GM10266 (cell line): ENCODE results near the gene FNBP1L.
"Not testable (repeated sequence)": the region's sequence is repeated elsewhere in the genome, so short reads cannot be mapped to it uniquely, and the experiment has no call there.

Experiments
- DNase-seq: peaks from one replicate; pipeline ENCODE4 v3.0.0; 2012; ENCODE audit errors: extremely low spot score
- CTCF ChIP-seq: IDR thresholded peaks from 2 replicates; pipeline ENCODE4 v1.5.1; 2012; ENCODE audit warnings: mild to moderate bottlenecking, low read depth; ENCODE audit not compliant: control insufficient read depth, insufficient read depth; ENCODE audit errors: missing control alignments

The FNBP1L gene

GRCh38 chr1:93471284-93471683, 23.4 kb downstream of the FNBP1L start:
- DNase-seq, result no peak
- TF ChIP-seq CTCF, result no peak

DNA sequence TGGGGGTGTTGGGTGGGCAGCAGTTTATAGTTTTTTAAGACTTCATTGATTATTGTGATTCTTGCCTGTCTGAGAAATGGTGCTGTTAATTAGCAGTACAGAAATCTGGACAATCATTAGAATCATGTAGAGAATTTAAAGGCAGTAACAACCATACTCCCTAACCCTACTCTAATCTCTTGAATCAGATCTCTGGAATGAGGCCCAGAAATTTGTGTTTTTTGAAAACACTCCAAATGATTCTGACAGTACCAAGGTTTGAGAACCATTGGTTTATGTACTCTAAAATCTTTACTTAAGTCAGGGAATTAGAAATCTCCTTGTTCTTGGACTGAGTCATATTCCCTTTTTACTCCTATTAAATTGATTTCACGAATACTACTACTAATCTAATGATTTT, 24.0 kb downstream of the FNBP1L start:
- TF ChIP-seq CTCF, result no peak

DNA sequence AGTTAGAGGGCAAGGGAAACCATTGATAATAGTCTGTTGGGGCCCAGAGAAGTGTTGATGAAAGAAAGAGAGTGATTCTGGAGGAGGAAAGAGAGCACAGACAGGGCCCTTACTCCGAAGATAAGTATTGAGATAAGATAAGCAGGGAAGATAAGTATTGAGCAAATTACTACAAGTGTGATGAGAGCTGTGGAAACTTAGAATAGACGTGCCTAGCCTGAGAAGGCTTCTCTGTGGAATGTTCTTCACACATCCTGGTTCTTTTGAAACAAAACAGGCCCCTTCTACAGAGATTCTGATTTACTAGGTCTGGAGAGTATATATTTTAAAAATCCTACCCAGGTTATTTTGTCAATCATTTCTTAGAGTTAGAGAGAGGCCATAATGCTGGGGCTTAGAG, 26.4 kb downstream of the FNBP1L start:
- TF ChIP-seq CTCF, result no peak
- no peak for DNase-seq

More for the DNA sequence above, 24.0 kb downstream of the FNBP1L start:
- no peak for DNase-seq

- TF ChIP-seq CTCF, result no peak
- DNase-seq, result no peak
Observed at GRCh38 chr1:93475681-93476080, 27.8 kb downstream of the FNBP1L start.

GRCh38 chr1:93479133-93479745, 31.3 kb downstream of the FNBP1L start:
- DNase-seq, result not testable (repeated sequence)

DNA sequence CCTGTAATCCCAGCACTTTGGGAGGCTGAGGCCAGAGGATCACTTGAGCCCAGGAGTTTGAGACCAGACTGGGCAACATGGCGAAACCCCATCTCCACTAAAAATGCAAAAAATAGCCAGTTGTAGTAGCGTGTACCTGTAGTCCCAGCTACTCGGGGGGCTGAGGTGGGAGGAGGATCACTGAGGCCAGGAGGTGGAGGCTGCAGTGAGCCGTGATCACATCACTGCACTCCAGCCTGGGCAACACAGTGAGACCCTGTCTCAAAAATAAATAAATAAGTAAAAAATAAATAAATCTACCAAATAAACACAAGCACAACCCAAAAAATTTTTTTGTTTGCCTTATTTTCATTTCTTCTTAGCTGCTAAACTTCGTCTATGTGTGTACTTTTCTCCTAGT, 34.0 kb downstream of the FNBP1L start:
- DNase-seq, result not testable (repeated sequence)

GRCh38 chr1:93483200-93483599, 35.3 kb downstream of the FNBP1L start:
- no peak for TF ChIP-seq CTCF
- no peak for DNase-seq

DNA sequence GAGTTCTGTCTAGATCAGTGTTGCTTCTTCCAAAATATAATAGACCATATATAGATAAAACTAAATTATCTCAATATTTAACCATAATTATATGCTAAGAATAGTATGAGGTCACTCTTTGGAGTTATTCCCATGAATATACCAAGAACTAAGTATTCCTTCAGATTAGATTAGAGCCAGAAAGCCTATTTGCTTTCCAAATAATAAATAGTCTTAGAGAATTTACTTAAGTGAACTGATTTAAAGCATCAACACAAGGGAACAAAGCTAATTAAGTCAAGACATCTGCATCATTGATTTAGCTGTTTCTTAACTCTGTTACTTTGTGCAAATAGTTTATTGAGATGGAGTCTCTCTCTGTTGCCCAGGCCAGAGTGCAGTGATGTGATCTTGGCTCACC, 35.7 kb downstream of the FNBP1L start:
- no peak for TF ChIP-seq CTCF
- no peak for DNase-seq
